Measurements from ENCODE around the gene B3GNT4. TPM values are rescaled to one million over a fixed set of nuclear protein-coding genes. Genes with fewer than 3 reads are reported as not detected.

The B3GNT4 gene
- total RNA-seq, 2 donors from 2014 or later: 0.69 to 1.7 TPM

DNA sequence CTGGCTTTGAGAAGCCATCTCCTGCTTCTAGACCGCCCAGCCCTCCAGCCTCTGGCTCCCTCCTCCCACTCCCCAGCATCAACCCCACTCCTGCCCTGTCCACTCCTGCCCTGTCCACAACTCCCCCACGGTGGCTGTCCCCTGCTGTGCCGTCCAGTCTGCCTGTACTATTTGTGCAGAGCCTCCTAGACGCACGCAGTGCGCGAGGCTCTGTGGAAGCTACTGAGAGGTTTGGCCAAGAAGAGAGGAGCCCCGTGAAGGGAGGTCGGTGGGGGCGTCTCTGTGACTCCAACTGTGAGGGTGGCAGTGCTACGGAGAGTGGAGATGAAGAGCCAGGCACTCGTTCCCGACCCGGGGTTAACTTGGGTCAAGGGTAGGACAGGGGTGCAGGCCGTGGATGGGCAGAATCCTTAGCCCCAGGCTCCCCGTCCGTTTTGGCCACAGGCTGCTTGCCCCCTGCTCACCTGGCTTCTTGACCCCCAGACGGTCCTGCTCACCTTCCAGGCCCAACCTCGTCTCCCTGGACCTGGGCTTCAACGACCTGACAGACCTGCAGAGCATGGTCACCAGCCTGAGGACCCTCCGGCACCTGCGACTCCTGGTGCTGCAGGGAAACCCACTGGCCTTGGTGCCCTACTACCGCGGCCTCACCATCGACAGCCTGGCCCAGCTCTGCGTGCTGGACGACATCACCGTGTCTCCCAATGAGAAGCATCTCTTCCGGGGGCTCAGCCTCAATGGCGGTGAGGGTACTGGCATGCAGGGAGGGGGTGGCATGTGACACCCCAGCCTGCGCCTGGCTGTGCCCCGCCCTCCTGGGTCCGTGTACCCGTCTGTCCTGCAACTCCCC lies 13.7 kb upstream of the B3GNT4 start:
- no peak overlapping the region for H3K9ac ChIP-seq (ENCODE audit: low read depth in 2 of 2, low read length in 2 of 2)
- DNase-seq: no peak
- TF ChIP-seq, protein P1, sequence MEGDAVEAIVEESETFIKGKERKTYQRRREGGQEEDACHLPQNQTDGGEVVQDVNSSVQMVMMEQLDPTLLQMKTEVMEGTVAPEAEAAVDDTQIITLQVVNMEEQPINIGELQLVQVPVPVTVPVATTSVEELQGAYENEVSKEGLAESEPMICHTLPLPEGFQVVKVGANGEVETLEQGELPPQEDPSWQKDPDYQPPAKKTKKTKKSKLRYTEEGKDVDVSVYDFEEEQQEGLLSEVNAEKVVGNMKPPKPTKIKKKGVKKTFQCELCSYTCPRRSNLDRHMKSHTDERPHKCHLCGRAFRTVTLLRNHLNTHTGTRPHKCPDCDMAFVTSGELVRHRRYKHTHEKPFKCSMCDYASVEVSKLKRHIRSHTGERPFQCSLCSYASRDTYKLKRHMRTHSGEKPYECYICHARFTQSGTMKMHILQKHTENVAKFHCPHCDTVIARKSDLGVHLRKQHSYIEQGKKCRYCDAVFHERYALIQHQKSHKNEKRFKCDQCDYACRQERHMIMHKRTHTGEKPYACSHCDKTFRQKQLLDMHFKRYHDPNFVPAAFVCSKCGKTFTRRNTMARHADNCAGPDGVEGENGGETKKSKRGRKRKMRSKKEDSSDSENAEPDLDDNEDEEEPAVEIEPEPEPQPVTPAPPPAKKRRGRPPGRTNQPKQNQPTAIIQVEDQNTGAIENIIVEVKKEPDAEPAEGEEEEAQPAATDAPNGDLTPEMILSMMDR (IDR thresholded peaks at IDR 0.05): no peak
- H3K4me3 ChIP-seq: no peak overlapping the region
- no peaks in the 10 kb centered on the region for H3K9me3 ChIP-seq
- H3K27me3 ChIP-seq: no peaks in the 10 kb centered on the region
- no peak overlapping the region for H3K27ac ChIP-seq
- no peaks in the 10 kb centered on the region for H3K36me3 ChIP-seq
- intact Hi-C loops (cut with DNase I): loop anchor here (5.0 kb wide), 2 partner anchors 58 to 138 kb away; no protein-coding TSS in a partner anchor
- H3K4me1 ChIP-seq: no peaks in the 10 kb centered on the region

DNA sequence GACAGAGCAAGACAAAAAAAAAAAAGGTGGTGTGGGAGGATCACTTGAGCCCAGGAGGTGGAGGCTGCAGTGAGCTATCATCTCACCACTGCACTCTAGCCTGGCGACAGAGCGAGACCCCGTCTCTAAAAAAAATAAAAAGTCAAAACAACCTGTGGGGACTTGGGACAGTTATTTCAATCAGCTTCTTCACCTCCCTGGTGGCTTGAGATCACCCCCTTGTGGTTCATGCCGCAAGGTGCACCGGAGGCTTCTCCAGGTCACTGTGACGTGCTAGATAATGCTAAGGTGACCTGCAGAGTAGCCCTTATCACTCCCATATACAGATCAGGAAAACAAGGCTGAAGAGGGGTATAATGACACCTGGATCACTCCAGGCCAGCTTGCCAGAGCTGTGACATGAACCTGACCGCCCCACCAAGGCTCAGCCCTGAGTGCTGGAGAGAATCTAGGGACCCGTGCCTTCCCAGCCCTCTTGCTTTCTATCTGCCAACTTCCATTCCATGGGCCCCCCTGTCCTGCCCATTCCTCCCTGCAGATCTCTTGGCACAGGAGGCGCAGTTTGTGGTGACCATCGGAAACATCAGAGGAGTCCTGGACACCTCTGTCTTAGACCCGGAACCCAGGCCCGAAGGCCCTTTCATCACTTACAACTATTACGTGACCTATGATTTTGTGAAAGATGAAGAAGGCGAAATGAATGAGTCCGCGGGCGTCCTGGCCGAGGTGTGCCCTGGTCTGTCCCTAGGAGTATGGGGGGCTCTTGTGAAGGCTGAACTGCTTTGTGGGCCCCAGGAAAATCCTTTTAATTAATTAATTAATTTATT lies 12.5 kb upstream of the B3GNT4 start:
- Histone ChIP-seq H3K36me3 (no peaks in the 10 kb centered on the region), H3K27me3 (no peaks in the 10 kb centered on the region), H3K4me1 (no peaks in the 10 kb centered on the region), H3K27ac (no peak overlapping the region), H3K9me3 (no peaks in the 10 kb centered on the region), H3K9ac (ENCODE audit: low read depth in 2 of 2, low read length in 2 of 2) (no peak overlapping the region), H3K4me3 (no peak overlapping the region)
- intact Hi-C loops (cut with DNase I): loop anchor here (5.0 kb wide), 1 partner anchor 139 kb away; no protein-coding TSS in a partner anchor
- TF ChIP-seq, protein P1 (IDR thresholded peaks at IDR 0.05): peak; percentile 86
- peak; percentile 84 for DNase-seq

- H3K36me3 ChIP-seq: no peaks in the 10 kb centered on the region
- H3K4me3 ChIP-seq: no peak overlapping the region
- TF ChIP-seq, protein P1 (IDR thresholded peaks at IDR 0.05): no peak
- H3K9me3 ChIP-seq: no peaks in the 10 kb centered on the region
- no peaks in the 10 kb centered on the region for H3K4me1 ChIP-seq
- H3K27ac ChIP-seq: no peak overlapping the region
- no peak overlapping the region for H3K9ac ChIP-seq (ENCODE audit: low read depth in 2 of 2, low read length in 2 of 2)
- no peaks in the 10 kb centered on the region for H3K27me3 ChIP-seq
- intact Hi-C loops (cut with DNase I): loop anchor here (5.0 kb wide), 1 partner anchor 140 kb away; no protein-coding TSS in a partner anchor
- no peak for DNase-seq
These were observed 11.1 kb upstream of the B3GNT4 start for GRCh38 chr12:122192441-122192840.

DNA sequence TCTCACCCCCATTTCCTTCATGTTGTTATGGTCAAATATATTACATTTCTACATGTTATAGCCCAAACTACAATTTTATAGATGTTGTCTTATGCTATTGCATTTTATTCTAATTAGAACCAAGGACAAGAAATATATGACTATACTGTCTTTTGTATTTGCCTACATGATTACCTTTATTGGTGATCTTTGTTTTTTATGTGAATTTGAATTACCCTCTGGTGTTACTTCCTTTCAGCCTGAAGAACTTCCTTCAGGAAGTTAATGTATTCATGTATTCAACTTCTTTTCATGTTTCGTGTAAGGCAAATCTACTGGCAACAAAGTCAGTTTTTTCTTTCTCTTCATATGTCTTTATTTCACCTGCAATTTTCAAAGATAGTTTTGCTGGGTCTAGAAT lies 8.7 kb upstream of the B3GNT4 start:
- DNase-seq: no peak
- Histone ChIP-seq H3K4me3 (no peak overlapping the region), H3K9ac (ENCODE audit: low read depth in 2 of 2, low read length in 2 of 2) (no peak overlapping the region), H3K27ac (peak overlapping the region; percentile 40), H3K36me3 (no peaks in the 10 kb centered on the region), H3K27me3 (no peaks in the 10 kb centered on the region), H3K9me3 (no peaks in the 10 kb centered on the region), H3K4me1 (no peaks in the 10 kb centered on the region)
- intact Hi-C loops (cut with DNase I): loop anchor here (5.0 kb wide), 1 partner anchor 143 kb away; no protein-coding TSS in a partner anchor
- TF ChIP-seq, protein P1 (IDR thresholded peaks at IDR 0.05): no peak

DNA sequence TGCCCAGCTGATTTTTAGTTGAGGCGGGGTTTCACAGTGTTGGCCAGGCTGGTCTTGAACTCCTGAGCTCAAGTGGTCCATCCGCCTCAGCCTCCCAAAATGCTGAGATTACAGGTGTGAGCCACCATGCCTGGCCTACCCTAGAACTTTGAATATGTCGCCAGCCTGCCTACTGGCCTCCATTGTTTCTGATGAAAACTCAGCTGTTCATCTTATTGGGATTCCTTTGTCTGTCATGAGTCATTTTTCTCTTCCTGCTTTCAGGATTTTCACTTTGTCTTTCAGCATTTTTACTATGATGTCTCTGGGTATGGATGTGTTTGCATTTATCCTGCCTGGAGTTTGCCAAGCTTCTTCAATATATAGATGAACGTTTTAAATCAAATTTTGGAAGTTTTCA lies 8.1 kb upstream of the B3GNT4 start:
- H3K4me1 ChIP-seq: no peaks in the 10 kb centered on the region
- peak overlapping the region; percentile 40 for H3K27ac ChIP-seq
- intact Hi-C loops (cut with DNase I): no loop called here
- TF ChIP-seq, protein P1 (IDR thresholded peaks at IDR 0.05): no peak
- H3K27me3 ChIP-seq: no peaks in the 10 kb centered on the region
- no peaks in the 10 kb centered on the region for H3K36me3 ChIP-seq
- H3K9me3 ChIP-seq: no peaks in the 10 kb centered on the region
- no peak overlapping the region for H3K4me3 ChIP-seq
- H3K9ac ChIP-seq (ENCODE audit: low read depth in 2 of 2, low read length in 2 of 2): no peak overlapping the region
- DNase-seq: no peak
